Esophagus muscularis mucosa (tissue), 4 donors: ENCODE data around the gene ZBTB16. TPM values are rescaled to one million over a fixed set of nuclear protein-coding genes. Genes with fewer than 3 reads are reported as not detected.
A peak's percentile ranks its signal among the peaks of the same experiment; 100 is the strongest.

ENCODE experiments used
- DNase-seq: peaks from one replicate; pipeline ENCODE4 v3.0.0-alpha.2; 2017; ENCODE audit errors: extremely low spot score
- H3K27ac ChIP-seq, 4 donors: fragments of 200-600 bp; sonication (generic); replicated peaks in 1 of 4; 1 replicate in 3 of 4; 2 replicates in 1 of 4; pipeline ENCODE4 v1.5.1; 2016 to 2019; ENCODE audit warnings: mild to moderate bottlenecking in 1 of 4
- H3K27me3 ChIP-seq, 4 donors: fragments of 200-600 bp; sonication (generic); one replicate each; pipeline versions ENCODE4 v1.5.1 to v1.6.0; 2016 to 2019
- H3K36me3 ChIP-seq, 4 donors: fragments of 200-600 bp; sonication (generic); one replicate each; pipeline ENCODE4 v1.5.1; 2016 to 2019
- H3K4me1 ChIP-seq, 4 donors: fragments of 200-600 bp; sonication (generic); one replicate each; pipeline ENCODE4 v1.5.1; 2016 to 2019
- H3K4me3 ChIP-seq, 4 donors: fragments of 200-600 bp; sonication (generic); 1 replicate in 2 of 4; 2 replicates in 2 of 4; pipeline ENCODE4 v1.5.1; 2016 to 2019; ENCODE audit warnings: mild to moderate bottlenecking in 4 of 4, moderate library complexity in 1 of 4
- H3K9me3 ChIP-seq, 4 donors: fragments of 200-600 bp; sonication (generic); 1 replicate in 3 of 4; 2 replicates in 1 of 4; pipeline ENCODE4 v1.5.1; 2016 to 2019
- CTCF ChIP-seq, 3 experiments: fragments of 200-600 bp in 2 of 3; fragments of 450-650 bp in 1 of 3; sonication (generic) in 2 of 3; IDR thresholded peaks; one replicate each; pipeline ENCODE4 v1.5.1; 2017 to 2019; ENCODE audit warnings: antibody characterized with exemption in 3 of 3, mild to moderate bottlenecking in 2 of 3, moderate library complexity in 1 of 3
- EP300 ChIP-seq: sonication (generic); formaldehyde crosslinking; IDR thresholded peaks from one replicate; pipeline ENCODE4 v1.6.1; 2017; ENCODE audit warnings: antibody characterized with exemption
- POLR2A ChIP-seq: fragments of 450-650 bp; IDR thresholded peaks from one replicate; pipeline ENCODE4 v1.6.1; 2017; ENCODE audit warnings: antibody characterized with exemption, moderate library complexity, mild to moderate bottlenecking, low read depth
- POLR2AphosphoS5 ChIP-seq, 2 donors: sonication (generic); formaldehyde crosslinking; IDR thresholded peaks; one replicate each; pipeline ENCODE4 v1.6.1; 2017; ENCODE audit warnings: antibody characterized with exemption in 2 of 2
- WGBS: methylation state at CpG from one replicate; pipeline ENCODE4 v1.1.5; 2018; 5-methylcytosine and 5-hydroxymethylcytosine counted together
- intact Hi-C: fragments of 100-400 bp; cut with DNase I; formaldehyde crosslinking; loops from one replicate; pipeline ENCODE4 v1.15.1; 2023
- total RNA-seq, 4 donors: library from RNA; depleted of rRNA; stranded (reverse); fragments of >200 nt; gene quantifications; one replicate each; pipeline versions ENCODE4 v1.1.0 to v1.2.1, GENCODE V29; 2016

The ZBTB16 gene
- total RNA-seq, 4 donors from 2014 or later: 175 to 319 (median 222) TPM

- no peak for DNase-seq
- Histone ChIP-seq H3K36me3 (no peaks in the 10 kb centered on the region), H3K9me3 (no peaks in the 10 kb centered on the region), H3K4me3 (peak overlapping the region; percentile 49 to 53 (median 52)), H3K27ac (peak overlapping the region; percentile 58 to 70 (median 66)), H3K4me1 (peaks cover 9 to 27% (median 26%) of the 10 kb centered on the region in 4 donors), H3K27me3 (peaks cover 0 to 8% (median 0%) of the 10 kb centered on the region in 4 donors)
- TF ChIP-seq CTCF (IDR thresholded peaks at IDR 0.05) (no peak), POLR2A (no peak), EP300 (no peak), POLR2AphosphoS5 (IDR thresholded peaks at IDR 0.05) (no peak)
- intact Hi-C loops: loop anchor here (2.0 to 10.0 kb wide), 2 partner anchors 142 to 224 kb away; no protein-coding TSS in a partner anchor
- 93% methylated on average over 3 of the region's 3 CpGs for WGBS
These were observed 22.6 kb upstream of the ZBTB16 start for GRCh38 chr11:114036958-114037357.

- Histone ChIP-seq H3K36me3 (no peaks in the 10 kb centered on the region), H3K27me3 (no peaks in the 10 kb centered on the region), H3K27ac (no peak overlapping the region), H3K4me3 (no peak overlapping the region), H3K4me1 (peaks cover 12 to 29% (median 27%) of the 10 kb centered on the region in 4 donors), H3K9me3 (no peaks in the 10 kb centered on the region)
- WGBS: 88% methylated on average over 3 of the region's 3 CpGs
- intact Hi-C loops: loop anchor here (10.0 kb wide), 1 partner anchor 145 kb away; no protein-coding TSS in a partner anchor
- no peak for DNase-seq
- TF ChIP-seq POLR2A: no peak
These were observed 20.0 kb upstream of the ZBTB16 start for GRCh38 chr11:114039551-114039950.

DNA sequence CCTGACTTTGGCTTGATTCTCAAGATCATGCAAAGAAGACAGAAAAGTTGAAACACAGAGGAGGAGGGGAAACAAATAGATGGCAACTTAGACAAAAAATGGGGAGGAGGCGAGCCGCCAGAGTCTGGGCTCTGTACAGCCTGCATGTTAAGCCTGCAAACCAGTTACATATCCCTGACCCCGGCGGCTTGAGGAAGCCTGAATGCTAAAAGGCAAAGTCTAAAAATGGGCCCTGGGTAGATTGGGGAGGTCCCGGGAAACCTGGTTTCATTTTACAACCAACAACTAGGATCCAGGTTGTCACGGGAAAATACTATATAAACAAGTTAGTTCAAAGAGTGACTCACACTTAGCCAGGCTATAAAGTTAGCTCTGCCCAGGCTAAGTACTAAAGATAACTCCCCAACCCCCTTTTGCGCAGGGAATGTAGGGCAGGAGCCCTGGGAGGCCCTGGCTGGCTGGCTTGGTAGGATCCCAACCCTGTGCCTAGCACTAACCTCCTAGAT, 18.8 kb upstream of the ZBTB16 start:
- Histone ChIP-seq H3K27ac (peak overlapping the region; percentile 30 to 47 (median 41)), H3K36me3 (no peaks in the 10 kb centered on the region), H3K4me1 (peaks cover 16 to 25% (median 24%) of the 10 kb centered on the region in 4 donors), H3K9me3 (no peaks in the 10 kb centered on the region), H3K4me3 (no peak overlapping the region), H3K27me3 (no peaks in the 10 kb centered on the region)
- WGBS: 74% methylated on average over 7 of the region's 7 CpGs
- intact Hi-C loops: no loop called here
- TF ChIP-seq CTCF (IDR thresholded peaks at IDR 0.05) (no peak), EP300 (no peak), POLR2A (no peak), POLR2AphosphoS5 (IDR thresholded peaks at IDR 0.05) (peak in 1 of 2 donors; percentile 14)
- no peak for DNase-seq

- TF ChIP-seq EP300 (no peak), POLR2AphosphoS5 (IDR thresholded peaks at IDR 0.05) (no peak), POLR2A (no peak), CTCF (IDR thresholded peaks at IDR 0.05) (no peak)
- intact Hi-C loops: no loop called here
- Histone ChIP-seq H3K27ac (no peak overlapping the region), H3K27me3 (no peaks in the 10 kb centered on the region), H3K4me1 (peaks cover 7 to 12% (median 11%) of the 10 kb centered on the region in 4 donors), H3K9me3 (no peaks in the 10 kb centered on the region), H3K36me3 (no peaks in the 10 kb centered on the region), H3K4me3 (no peak overlapping the region)
- 90% methylated on average over 5 of the region's 5 CpGs for WGBS
- DNase-seq: no peak
These were observed 17.3 kb upstream of the ZBTB16 start for GRCh38 chr11:114042234-114042633.

- DNase-seq: no peak
- Histone ChIP-seq H3K27ac (peak overlapping the region in 1 of 4 donors; percentile 28), H3K27me3 (no peaks in the 10 kb centered on the region), H3K4me1 (peaks cover 7 to 12% (median 11%) of the 10 kb centered on the region in 4 donors), H3K9me3 (no peaks in the 10 kb centered on the region), H3K36me3 (no peaks in the 10 kb centered on the region), H3K4me3 (no peak overlapping the region)
- TF ChIP-seq EP300 (no peak), POLR2A (no peak), POLR2AphosphoS5 (IDR thresholded peaks at IDR 0.05) (peak in 1 of 2 donors; percentile 30)
- WGBS: 76% methylated on average over 10 of the region's 10 CpGs
- intact Hi-C loops: no loop called here
These were observed 15.3 kb upstream of the ZBTB16 start for GRCh38 chr11:114044042-114044871.
